Activated CD8-positive, alpha-beta memory T cell treated with anti-CD3 and anti-CD28 coated beads for 36 hours (primary cell): ENCODE data around the gene RPL11. TPM values are rescaled to one million over a fixed set of nuclear protein-coding genes. Genes with fewer than 3 reads are reported as not detected.
"Not testable (repeated sequence)": the region's sequence is repeated elsewhere in the genome, so short reads cannot be mapped to it uniquely, and the experiment has no call there.

Experiments used
- CTCF ChIA-PET: fragments of 350-600 bp; sonication (Branson Sonifier 250); formaldehyde crosslinking; loops from one replicate; lab custom pipeline; 2021; ENCODE audit warnings: antibody characterized with exemption; lab: Charles Lee
- POLR2A ChIA-PET: fragments of 350-600 bp; sonication (Branson Sonifier 250); formaldehyde crosslinking; loops from one replicate; lab custom pipeline; 2021; ENCODE audit warnings: antibody characterized with exemption; lab: Charles Lee
- total RNA-seq, 2 experiments: library from RNA; stranded (reverse); gene quantifications; one replicate each; pipeline ENCODE4 v1.2.3, GENCODE V29; 2021

Gene RPL11
- 1,000 to 10,000 TPM; 1,199 to 1,229 TPM for total RNA-seq

DNA sequence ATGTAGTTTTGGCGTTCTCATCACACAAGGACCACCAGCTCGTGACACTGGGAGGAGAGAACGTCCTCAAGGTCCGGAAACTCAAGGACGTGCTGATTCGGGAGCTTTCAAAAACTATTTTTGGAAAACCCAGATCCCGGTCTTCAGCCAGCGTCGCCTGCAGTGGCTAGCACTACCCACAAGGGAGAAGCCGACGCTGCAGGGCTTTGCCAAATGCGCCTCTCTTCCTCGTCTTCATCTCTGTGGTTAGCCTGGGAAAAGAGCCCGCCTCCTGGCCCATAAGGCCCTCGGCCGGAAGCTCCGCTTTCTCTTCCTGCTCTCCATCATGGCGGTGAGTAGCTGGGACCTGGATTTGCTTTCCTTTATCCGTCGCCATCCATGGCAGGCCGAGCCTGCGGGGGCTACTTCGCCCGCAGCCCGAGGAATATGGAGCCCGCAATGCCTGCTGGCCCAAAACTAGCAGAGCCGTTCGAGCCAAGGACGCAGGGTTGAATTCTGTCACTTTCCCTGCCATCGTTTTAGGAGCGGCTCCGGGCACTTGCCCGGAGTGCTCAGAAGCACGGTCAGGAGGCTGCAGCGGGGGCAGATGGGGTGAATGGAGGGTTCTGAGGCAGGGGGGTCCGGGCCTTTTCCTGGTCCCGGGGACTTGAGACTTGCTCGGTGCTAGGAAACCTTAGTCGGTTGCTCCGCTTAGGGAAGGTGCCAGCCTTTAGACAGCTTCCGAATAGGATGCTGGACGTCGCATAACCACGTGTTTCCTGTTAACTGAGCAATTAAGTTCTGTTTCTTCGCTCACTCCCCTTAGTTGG is at the start of gene RPL11:
RPL11 (plus strand) TSS at position 308 of the 809 bp plus-strand sequence; CDS start at position 326, 18 bp downstream.
- POLR2A ChIA-PET: interaction anchor here (0.5 to 1.8 kb wide), 5 partner anchors 8 to 144 kb away, joined by 3 to 8 read pairs (median 4); partner anchors contain the start of genes ELOA and PITHD1
- CTCF ChIA-PET: interaction anchor here (0.6 to 2.1 kb wide), 12 partner anchors 9 to 195 kb away, joined by 3 to 6 read pairs (median 3); partner anchors contain the start of genes ELOA and GALE

DNA sequence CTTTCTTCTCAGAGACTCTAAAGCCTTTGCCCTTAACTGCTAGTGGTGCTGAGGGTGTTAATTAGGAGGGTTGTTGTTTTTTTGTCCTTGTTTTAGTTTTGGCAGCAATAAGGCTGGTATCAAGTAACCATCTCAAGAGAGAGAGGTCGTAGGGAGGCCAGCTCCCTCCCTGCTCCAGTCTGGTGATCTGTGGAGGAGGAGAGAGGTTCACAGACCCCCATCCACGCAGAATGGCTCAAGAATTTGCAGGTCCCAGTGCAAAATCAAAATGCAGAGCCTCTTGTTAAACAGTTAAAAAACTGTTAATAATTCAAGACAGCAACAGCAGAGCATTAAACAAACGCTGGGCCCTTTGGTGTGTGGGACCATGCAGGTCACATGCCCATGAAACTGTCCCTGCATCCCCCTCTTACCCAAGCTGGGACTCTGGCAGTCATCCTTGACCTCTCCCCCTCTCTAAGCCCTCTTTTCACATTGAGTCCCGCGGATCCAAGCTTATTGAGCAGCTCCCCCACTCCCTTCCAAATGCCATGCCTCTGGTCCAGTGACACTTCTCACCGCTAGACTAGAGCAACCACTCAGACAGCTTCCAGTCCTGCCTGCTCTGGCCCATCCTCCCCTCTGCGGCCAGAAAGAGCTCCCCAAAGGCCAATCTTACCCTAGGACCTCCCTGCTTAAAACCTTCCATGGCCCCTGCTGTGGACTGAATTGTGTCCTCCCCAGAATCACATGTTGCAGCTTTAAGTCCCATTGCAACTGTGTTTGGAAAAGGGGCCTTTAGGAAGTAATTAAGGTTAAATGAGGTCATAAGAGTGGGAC is 47.7 kb upstream of the RPL11 start:
- CTCF ChIA-PET: interaction anchor here (0.9 to 17.1 kb wide), 3 partner anchors 9 to 147 kb away, joined by 4 to 256 read pairs (median 8); no protein-coding TSS in a partner anchor
- POLR2A ChIA-PET: interaction anchor here (0.6 kb wide), 1 partner anchor 328 kb away, joined by 4 read pairs; no protein-coding TSS in a partner anchor

DNA sequence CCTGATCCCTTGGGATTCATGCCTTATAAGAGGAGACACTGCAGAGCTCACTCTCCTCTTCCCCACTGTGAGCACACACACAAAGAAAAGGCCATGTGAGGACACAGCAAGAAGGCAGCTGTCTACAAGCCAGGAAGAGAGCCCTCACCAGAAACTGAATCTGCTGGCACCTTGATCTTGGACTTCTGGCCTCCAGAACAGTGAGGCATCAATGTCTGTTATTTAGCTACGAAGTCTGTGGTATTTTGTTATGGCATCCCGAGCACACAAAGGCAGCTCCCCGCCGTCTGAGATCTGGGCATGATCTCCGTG is 47.1 kb upstream of the RPL11 start:
- ChIA-PET CTCF (interaction anchor here (0.9 to 17.1 kb wide), 3 partner anchors 10 to 147 kb away, joined by 4 to 256 read pairs (median 8); no protein-coding TSS in a partner anchor), POLR2A (interaction anchor here (0.6 kb wide), 1 partner anchor 327 kb away, joined by 4 read pairs; no protein-coding TSS in a partner anchor)

DNA sequence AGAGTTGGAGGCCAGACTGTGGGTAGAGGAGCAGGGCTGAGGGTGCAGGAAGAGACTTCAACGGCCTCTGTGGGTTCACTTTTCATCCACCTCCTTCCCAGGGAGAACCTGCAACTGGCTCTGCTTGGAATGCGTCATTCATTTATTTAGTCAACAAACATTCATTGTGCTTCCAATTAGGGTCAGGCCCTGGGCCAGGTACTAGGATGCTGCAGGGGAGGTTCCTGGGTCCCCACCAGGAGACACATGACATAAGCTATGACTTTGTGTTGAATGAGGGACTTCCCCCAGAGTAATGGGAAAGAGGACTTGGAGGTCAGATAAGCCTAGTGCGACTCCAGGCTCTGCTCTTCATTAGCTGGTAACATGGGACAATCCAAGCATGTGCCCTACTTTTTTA is 46.3 kb upstream of the RPL11 start:
- ChIA-PET CTCF (interaction anchor here (1.3 to 17.1 kb wide), 2 partner anchors 76 to 103 kb away, joined by 3 to 256 read pairs; no protein-coding TSS in a partner anchor), POLR2A (no interaction called here)

DNA sequence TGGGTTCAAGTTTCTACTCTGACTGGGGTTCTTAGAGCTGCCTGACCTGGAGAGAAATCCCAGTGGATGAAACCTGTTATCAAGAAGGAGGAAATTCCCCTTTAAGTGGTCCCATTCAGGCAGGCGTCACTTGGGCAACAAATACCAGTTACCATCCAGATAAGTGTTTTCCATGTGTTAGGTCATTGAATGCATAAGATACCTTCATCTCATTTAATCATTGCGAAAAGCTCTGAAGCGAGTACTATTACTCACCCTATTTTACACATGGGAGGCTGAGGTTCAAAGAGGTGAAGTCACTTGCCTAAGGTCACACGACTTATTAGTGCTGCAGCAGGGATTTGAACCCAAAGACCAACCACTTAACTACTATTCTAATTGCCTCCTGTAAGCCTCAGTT is 45.5 kb upstream of the RPL11 start:
- ChIA-PET POLR2A (no interaction called here), CTCF (interaction anchor here (0.8 to 17.1 kb wide), 6 partner anchors 8 to 103 kb away, joined by 3 to 256 read pairs (median 4); no protein-coding TSS in a partner anchor)

DNA sequence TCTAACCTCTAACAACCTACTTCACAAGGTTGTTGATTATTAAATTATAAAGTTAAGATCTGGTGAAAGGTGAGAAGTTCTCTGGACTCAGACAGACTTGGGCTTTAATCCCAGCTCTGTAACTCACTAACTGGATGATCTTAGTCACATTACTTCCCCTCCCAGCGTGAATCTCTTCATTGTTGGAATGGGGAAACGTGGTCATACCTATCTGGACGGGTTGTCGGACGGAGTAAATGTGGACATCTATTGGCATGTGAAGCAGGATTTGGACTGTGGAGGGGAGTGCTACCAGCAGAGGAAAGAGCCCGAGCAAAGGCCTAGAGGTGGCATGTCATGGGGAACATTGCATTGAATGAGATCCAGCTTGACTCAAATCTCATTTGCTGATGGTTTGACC is 45.1 kb upstream of the RPL11 start:
- ChIA-PET POLR2A (no interaction called here), CTCF (interaction anchor here (0.8 to 17.1 kb wide), 6 partner anchors 9 to 104 kb away, joined by 3 to 256 read pairs (median 4); no protein-coding TSS in a partner anchor)

DNA sequence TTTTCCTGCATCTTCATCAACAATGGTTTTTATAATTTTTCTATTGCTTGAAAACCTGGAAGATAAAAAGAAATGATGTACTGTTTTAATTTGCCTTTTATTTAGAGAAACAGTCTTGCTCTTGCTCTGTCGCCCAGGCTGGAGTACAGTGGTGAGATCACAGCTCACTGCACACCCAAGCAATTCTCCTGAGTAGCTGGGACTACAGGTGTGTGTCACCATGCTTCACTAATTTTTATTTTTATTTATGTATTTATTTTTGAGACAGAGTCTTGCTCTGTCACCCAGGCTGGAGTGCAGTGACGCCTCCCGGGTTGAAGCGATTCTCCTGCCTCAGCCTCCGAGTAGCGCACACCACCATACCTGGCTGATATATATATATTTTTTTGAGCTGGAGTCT is 43.0 kb upstream of the RPL11 start:
- CTCF ChIA-PET: interaction anchor here (1.5 to 1.7 kb wide), 2 partner anchors 10 to 11 kb away, joined by 3 read pairs; no protein-coding TSS in a partner anchor

DNA sequence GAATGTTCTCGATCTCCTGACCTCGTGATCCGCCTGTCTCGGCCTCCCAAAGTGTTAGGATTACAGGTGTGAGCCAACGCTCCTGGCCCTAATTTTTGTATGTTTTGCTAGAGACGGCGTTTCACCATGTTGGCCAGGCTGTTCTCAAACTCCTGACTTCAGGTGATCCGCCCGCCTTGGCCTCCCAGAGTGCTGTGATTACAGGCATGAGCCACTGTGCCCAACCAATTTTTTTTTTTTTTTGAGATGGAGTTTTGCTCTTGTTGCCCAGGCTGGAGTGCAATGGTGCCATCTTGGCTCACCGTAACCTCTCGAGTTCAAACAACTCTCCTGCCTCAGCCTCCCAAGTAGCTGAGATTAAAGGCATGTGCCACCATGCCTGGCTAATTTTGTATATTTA is 42.4 kb upstream of the RPL11 start:
- POLR2A ChIA-PET: not testable (repeated sequence)
- CTCF ChIA-PET: interaction anchor here (0.7 to 1.7 kb wide), 3 partner anchors 9 to 49 kb away, joined by 3 read pairs; no protein-coding TSS in a partner anchor

More for the DNA sequence above, 43.0 kb upstream of the RPL11 start:
- POLR2A ChIA-PET: no interaction called here

DNA sequence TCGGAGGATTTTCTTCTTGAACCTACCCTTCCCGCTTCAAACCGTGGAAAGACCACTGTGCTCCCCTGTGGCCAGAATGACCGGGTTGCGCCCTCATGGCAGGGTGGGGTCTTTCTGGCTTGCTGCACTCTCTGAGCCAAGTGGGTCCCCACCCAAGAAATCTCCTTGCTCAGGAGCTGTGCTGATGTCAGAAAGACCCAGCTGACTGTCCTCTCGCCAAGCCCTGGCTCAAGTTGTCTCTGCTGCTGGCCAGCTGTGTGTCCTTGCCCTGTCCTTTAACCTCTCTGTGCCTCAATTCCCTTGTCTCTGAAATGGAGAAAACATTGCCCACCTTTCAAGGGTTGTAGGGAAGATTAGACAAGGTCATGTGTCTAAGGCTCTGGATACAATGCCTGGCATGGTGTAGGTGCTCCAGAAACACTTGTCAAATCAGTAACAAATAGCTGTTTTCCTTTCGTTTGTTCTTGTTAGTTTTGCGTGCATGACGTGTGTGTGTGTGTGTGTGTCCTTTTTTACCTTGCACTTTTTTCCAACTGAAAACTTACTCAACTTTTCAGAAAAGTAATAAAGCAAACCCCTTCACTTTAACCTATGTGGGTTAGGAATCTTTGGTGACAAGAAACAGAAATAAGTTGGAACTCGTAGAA is 41.1 kb upstream of the RPL11 start:
- ChIA-PET POLR2A (no interaction called here), CTCF (no interaction called here)

DNA sequence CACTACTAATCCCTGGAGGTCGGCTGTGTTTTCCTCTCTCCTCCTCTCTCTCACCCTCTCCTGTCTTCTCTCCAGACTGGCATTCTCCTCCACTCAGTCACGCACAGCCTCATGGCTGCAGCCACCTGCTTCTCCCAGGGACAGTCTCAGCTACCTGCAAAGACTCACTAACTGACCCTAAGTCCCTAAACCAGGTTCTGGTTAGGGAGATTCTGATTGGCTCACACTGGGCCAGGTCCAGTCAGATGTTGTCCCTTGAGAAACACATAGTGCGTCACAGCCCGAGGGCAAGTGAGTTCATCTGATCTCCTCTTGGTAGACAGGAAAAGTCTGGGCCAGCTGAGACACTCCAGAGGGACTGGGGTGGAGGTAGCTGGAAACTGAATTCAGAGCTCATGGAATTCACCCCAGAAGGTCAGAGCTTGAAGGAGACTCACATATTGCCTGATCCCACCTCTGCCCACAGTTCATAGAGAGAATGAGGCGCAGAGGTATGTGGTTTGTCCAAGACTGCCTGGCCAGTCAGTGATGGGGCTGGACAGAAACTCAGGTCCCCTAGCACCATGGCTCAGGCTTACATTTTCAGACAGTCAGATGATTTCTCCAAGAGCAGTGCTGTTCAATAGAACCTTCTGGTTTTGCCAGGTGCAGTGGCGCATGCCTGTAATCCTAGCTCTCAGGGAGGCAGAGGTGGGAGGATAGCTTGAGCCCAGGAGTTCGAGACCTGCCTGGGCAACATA is 40.4 kb upstream of the RPL11 start:
- POLR2A ChIA-PET: no interaction called here
- CTCF ChIA-PET: interaction anchor here (0.7 kb wide), 1 partner anchor 16 kb away, joined by 3 read pairs; no protein-coding TSS in a partner anchor

DNA sequence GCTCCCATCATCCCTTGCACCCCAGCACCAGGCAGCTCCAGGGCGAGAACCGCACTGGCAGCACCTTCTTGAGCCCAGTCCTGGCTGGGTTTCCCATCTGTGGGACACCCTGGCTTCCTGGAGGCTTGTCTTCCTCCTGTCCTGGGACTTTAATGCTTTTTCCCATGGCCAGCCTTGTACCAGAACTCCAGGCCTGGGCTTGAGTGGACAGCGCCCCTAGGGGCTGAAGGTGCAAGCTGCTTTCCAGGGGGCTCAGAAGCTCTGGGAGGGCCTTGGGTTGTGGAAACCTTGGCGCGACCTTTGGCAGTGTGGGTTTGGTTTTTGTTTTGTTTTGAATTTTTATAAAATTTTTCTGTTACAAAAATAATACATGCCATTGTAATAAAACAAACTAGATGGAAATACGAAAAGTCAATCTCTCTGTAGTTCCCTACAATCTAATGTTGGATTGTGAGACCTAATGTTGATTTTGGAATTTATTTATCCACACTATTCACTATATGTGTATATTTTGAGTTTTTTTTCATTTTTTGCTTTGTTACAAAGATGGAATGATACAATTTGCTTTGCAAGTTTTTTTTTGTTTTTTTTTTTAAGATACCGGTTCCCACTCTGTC is 33.8 kb upstream of the RPL11 start:
- POLR2A ChIA-PET: interaction anchor here (0.5 kb wide), 1 partner anchor 97 kb away, joined by 4 read pairs; no protein-coding TSS in a partner anchor
- CTCF ChIA-PET: interaction anchor here (0.6 to 2.2 kb wide), 10 partner anchors 9 to 626 kb away, joined by 3 to 6 read pairs (median 4); no protein-coding TSS in a partner anchor

DNA sequence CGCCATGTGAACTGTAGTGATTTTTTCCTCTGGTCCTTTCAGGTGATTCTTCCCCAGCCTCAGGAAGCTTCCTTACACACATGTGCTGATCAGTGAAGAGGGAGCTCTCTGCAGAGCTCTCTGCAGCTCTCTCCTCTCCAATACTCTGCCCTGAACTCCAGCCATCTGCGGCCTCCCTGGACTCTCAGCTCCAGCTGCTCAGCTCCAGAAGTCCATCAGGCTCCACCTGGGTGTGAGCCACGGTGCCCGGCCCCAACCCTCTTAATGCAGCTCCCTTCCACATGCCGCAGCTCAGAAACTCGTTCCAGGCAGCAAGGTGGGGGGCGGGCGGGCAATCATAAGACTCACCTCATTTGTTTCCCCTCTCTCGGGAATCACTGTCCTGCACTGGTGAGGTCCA is 30.9 kb upstream of the RPL11 start:
- ChIA-PET POLR2A (no interaction called here), CTCF (interaction anchor here (0.6 kb wide), 1 partner anchor 1039 kb away, joined by 3 read pairs; no protein-coding TSS in a partner anchor)

DNA sequence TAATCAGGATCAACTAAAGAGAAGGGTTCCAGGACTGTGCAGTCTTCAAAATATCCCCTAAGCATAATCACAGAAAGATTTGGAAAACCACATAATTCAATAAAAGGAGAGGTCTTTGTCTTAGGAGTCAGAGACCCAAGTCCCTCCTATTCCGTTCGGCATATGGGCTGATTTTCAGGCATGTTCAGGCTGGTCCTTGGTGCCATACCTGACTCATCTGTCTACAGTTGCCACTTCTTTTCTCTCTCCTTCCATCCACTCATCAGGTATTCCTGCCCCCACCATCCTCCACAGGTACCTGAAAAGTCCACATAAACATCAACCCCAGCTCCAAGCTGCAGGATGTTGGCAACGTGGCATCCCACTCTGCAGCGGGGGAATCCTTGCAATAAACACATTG is 29.7 kb upstream of the RPL11 start:
- ChIA-PET POLR2A (interaction anchor here (0.6 kb wide), 1 partner anchor 61 kb away, joined by 4 read pairs; no protein-coding TSS in a partner anchor), CTCF (interaction anchor here (0.7 kb wide), 1 partner anchor 139 kb away, joined by 3 read pairs; no protein-coding TSS in a partner anchor)

DNA sequence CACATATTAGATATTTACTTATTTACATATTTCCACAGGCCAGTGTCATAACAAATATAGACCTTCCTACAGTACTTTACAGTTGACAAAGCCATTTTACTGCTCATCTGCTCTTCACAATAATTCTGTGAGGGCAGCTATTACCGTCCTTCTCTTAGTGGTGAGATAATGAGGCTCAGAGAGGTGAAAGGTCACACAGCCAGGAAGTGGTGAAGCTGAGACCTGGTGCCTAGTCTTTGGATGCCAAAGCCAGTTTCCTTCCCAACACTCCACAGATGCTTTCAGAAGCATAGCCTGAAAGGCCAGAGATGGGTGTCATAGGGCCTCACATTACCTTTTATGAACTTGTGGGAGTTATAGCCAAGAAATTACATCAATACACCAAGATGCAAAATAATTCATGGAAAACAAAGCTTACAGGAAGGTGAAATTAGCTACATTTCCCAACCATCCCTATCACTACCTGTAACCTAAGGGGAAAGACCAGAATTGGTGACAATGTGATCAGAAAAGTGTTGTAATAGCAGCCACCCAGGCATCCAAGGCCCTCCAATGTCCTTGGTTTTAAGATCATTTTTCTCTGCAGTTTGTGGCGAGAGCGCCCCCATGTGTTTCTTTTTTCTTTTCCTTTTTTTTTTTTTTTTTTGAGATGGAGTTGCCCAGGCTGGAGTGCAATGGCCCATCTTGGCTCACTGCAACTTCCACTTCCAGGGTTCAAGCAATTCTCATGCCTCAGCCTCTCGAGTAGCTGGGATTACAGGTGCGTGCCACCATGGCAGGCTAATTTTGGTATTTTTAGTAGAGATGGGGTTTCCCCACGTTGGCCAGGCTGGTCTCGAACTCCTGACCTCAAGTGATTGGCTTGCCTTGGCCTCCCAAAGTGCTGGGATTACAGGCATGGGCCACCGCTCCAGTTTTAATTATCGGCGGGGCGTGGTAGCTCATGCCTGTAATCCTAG is 26.5 kb upstream of the RPL11 start:
- POLR2A ChIA-PET: no interaction called here
- CTCF ChIA-PET: interaction anchor here (0.6 to 1.6 kb wide), 10 partner anchors 26 to 223 kb away, joined by 3 to 6 read pairs (median 4); partner anchors contain the start of gene RPL11

DNA sequence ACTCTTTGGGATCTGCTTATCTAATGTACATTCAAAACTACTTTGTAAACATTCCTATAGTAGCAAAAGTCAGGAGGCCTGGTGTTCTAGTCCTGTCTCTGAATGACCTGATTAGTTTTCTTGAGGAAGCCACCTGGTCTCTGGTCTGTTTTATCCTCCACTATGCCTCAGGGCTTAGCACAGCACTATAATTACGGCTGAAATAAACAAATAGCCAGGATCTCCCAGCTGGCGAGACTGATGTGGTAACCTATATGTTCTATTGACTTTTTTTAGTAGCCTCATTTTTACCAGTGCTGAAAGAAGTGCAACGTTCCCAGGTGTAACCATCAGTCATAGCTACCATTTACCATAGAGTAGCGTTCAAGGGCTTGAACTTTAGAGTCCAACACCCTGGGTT is 24.2 kb upstream of the RPL11 start:
- CTCF ChIA-PET: interaction anchor here (1.6 kb wide), 1 partner anchor 10 kb away, joined by 6 read pairs; no protein-coding TSS in a partner anchor
- POLR2A ChIA-PET: interaction anchor here (0.7 kb wide), 1 partner anchor 49 kb away, joined by 3 read pairs; no protein-coding TSS in a partner anchor

DNA sequence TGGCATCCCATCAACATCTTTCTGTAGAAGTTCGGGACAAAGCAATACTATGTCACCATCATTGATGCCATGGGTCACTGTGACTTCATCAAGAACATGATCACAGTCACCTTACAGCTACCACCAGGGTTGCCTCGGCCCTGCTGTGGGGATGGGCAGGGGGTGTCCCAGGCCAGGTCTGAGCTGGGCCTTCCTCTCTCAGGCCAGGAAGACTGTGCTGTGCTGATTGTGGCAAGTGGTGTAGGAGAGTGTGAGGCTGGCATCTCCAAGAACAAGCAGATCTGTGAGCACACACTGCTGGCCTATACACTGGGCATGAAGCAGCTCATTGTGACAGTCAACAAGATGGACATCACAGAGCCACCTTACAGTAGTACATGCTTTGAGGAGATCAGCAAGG is 20.9 kb upstream of the RPL11 start:
- POLR2A ChIA-PET: no interaction called here
- CTCF ChIA-PET: interaction anchor here (1.0 to 1.5 kb wide), 2 partner anchors 34 to 174 kb away, joined by 3 to 4 read pairs; no protein-coding TSS in a partner anchor
